Kidney (tissue), 14 donors: Measurements from ENCODE around the gene PAQR7. TPM values are rescaled to one million over a fixed set of nuclear protein-coding genes. Genes with fewer than 3 reads are reported as not detected.

Source experiments
- DNase-seq, 5 donors: peaks; one replicate each; pipeline ENCODE4 v3.0.0-alpha.2; 2013 to 2020
- FAIRE-seq: peaks from 2 replicates; lab custom pipeline; 2012; peaks lifted over from hg19 to GRCh38; lab: Jason Lieb, UNC
- H3K27ac ChIP-seq, 2 donors: one replicate each; pipeline ENCODE4 v1.7.0; 2013; ENCODE audit warnings: low read depth in 2 of 2, low read length in 2 of 2, inconsistent platforms in 1 of 2
- H3K27me3 ChIP-seq: one replicate; pipeline ENCODE4 v1.7.1; 2013; ENCODE audit warnings: low read length, inconsistent platforms; ENCODE audit not compliant: control insufficient read depth, insufficient read depth
- H3K36me3 ChIP-seq, 3 donors: one replicate each; pipeline versions ENCODE4 v1.7.0 to v1.7.1; 2013; ENCODE audit warnings: low read length in 3 of 3, control low read depth in 1 of 3, inconsistent platforms in 1 of 3; ENCODE audit not compliant: insufficient read depth in 3 of 3, control insufficient read depth in 2 of 3
- H3K4me1 ChIP-seq, 3 donors: one replicate each; pipeline versions ENCODE4 v1.7.0 to v1.7.1; 2013; ENCODE audit warnings: low read length in 3 of 3, inconsistent platforms in 1 of 3, low read depth in 1 of 3; ENCODE audit not compliant: control insufficient read depth in 2 of 3, insufficient read depth in 2 of 3
- H3K4me3 ChIP-seq, 3 donors: one replicate each; pipeline versions ENCODE4 v1.7.0 to v1.8.1; 2013; ENCODE audit warnings: low read length in 3 of 3, control low read depth in 1 of 3, inconsistent platforms in 1 of 3
- H3K9ac ChIP-seq, 3 donors: one replicate each; pipeline versions ENCODE4 v1.7.0 to v1.7.1; 2013; ENCODE audit warnings: low read length in 3 of 3, control low read depth in 1 of 3, inconsistent platforms in 1 of 3
- H3K9me3 ChIP-seq, 3 donors: one replicate each; pipeline versions ENCODE4 v1.7.0 to v1.7.1; 2013; ENCODE audit warnings: low read length in 3 of 3, control low read depth in 1 of 3, inconsistent platforms in 1 of 3; ENCODE audit not compliant: control insufficient read depth in 2 of 3, insufficient read depth in 1 of 3
- CTCF ChIP-seq: IDR thresholded peaks from 3 replicates; pipeline ENCODE4 v1.5.1; 2012; ENCODE audit warnings: mild to moderate bottlenecking, moderate library complexity, borderline replicate concordance; ENCODE audit not compliant: insufficient read depth; ENCODE audit errors: extremely low read depth
- intact Hi-C: fragments of 100-400 bp; cut with DNase I; formaldehyde crosslinking; loops from one replicate; pipeline ENCODE4 v1.11.1; 2022
- polyA plus RNA-seq: library from polyadenylated mRNA; stranded (reverse); fragments of 350-450 nt; fragmentation: Illumina TruSeq; extraction: RNeasy Lipid Tissue Mini Kit (QIAGEN cat#74804); gene quantifications from one replicate; pipeline ENCODE4 v1.2.3, GENCODE V29; 2014; ENCODE audit warnings: low read depth, low replicate concordance; ENCODE audit not compliant: insufficient read depth
- total RNA-seq: library from RNA; stranded (reverse); fragmentation: NEBNext Ultra II Directional; extraction: Animal tissue kit (Norgen Biotek cat#: 25700); gene quantifications from one replicate; pipeline ENCODE4 v1.2.1, GENCODE V29; 2021
- donor health status: control.
- donor health status: control.
- donor health status: control.
- donor health status: control.
- donor health status: control.
- donor health status: DM: yes; HTN: yes; CAD: no.
- donor health status: Normal renal cell carcinoma (clear cell type).

Gene PAQR7
- total and polyA plus RNA-seq, 2 donors from 2014 or later: 30.2 to 52.0 TPM

DNA sequence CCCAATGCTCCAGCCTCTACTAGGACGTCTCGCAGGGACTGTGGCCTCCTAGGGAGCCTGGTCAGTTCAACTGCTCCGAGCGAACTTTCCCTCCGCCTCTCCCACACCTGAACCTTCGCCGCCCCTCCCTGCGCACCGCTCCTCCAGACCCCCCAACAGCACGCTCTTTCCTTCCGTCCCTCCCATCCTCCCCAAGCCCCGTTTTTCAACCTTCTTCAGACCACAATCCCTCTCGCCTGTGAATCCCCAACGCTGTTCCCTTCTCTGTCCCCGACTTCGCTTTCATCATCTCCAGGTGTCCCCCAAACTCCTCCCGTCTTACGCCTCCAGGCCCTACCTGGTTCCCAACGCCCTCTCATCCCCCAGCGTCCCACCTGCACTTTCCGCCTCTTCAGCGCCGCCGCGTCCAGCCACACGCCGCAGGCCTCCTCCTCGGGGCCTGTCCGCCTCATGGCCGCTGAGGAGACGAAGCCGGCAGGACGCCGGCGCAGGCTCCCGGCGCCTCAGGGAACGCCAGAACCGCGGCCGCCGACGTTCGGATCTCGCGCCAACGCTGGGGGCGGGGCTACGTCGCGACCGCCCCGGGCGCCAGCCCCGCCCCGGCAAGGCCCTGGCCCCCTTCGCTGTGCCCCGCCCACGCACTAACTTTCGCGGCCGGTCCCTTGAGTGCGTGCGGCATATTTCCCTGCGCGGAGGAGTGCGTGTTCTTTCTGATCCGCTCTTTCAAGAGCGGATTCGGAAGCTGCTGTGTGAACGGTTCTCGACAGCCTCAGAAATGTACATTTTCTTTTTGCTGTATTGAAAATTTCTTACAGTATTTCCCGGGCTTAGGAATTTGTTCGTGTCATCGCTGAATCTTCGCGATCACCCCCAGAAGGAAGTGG lies 16.4 kb downstream of the PAQR7 start, which contains the start of gene AUNIP:
Gene AUNIP (minus strand): TSS at position 552 of the 884 bp plus-strand sequence. CDS start 100 bp downstream, at position 452.
- DNase-seq (peak; percentile 84 to 96 (median 91)), FAIRE-seq (no peak)
- Histone ChIP-seq H3K36me3 (no peaks in the 10 kb centered on the region), H3K27me3 (no peaks in the 10 kb centered on the region), H3K9me3 (no peaks in the 10 kb centered on the region), H3K4me3 (peak within 1 kb of the TSS; percentile 72 to 76 (median 75)), H3K27ac (peak within 1 kb of the TSS; percentile 63 to 73), H3K4me1 (peaks cover 0 to 4% (median 0%) of the 10 kb centered on the region in 3 donors), H3K9ac (peak within 1 kb of the TSS; percentile 63 to 77 (median 66))
- TF ChIP-seq CTCF: no peak
- intact Hi-C loops: no loop called here

DNA sequence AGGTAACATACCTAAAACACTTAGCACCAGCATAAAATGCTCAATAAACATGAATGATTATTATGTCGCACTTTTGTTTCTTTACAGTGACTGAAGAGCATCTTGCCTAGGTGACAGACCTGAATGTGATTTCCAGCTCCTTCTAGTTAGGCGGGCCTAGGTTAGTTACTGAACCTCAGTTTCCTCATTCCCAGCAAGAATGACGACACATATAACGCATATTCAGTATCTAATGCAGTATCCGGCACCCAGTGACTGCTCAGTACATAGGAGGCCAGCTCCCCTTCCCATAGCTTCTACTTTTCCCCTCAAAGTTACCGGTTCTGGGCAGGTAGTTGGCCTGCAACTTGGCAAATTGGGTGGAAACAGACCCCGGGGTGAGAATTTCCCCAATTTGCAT lies 17.0 kb downstream of the PAQR7 start:
- no peak for DNase-seq
- intact Hi-C loops: no loop called here
- H3K36me3 ChIP-seq: no peaks in the 10 kb centered on the region
- H3K27ac ChIP-seq: no peak overlapping the region
- FAIRE-seq: no peak
- no peaks in the 10 kb centered on the region for H3K27me3 ChIP-seq
- no peaks in the 10 kb centered on the region for H3K9me3 ChIP-seq
- H3K9ac ChIP-seq: no peak overlapping the region
- H3K4me3 ChIP-seq: peak overlapping the region in 2 of 3 donors; percentile 69 to 75
- peaks cover 0 to 4% (median 0%) of the 10 kb centered on the region in 3 donors for H3K4me1 ChIP-seq
- no peak for TF ChIP-seq CTCF

- H3K4me3 ChIP-seq: no peak overlapping the region
- H3K27ac ChIP-seq: no peak overlapping the region
- no peaks in the 10 kb centered on the region for H3K9me3 ChIP-seq
- no peaks in the 10 kb centered on the region for H3K36me3 ChIP-seq
- peaks cover 0 to 4% (median 0%) of the 10 kb centered on the region in 3 donors for H3K4me1 ChIP-seq
- FAIRE-seq: no peak
- H3K9ac ChIP-seq: no peak overlapping the region
- DNase-seq: no peak
- H3K27me3 ChIP-seq: no peaks in the 10 kb centered on the region
- intact Hi-C loops: no loop called here
- no peak for TF ChIP-seq CTCF
Observed at GRCh38 chr1:25856856-25857255, 18.7 kb downstream of the PAQR7 start.
